A549 (cell line): ENCODE results near the gene ENTREP1.

ENCODE experiments used
- CTCF ChIP-seq: fragments of >200 bp; sonication (Bioruptor Twin); formaldehyde crosslinking; IDR thresholded peaks from 3 replicates; pipeline ENCODE4 v1.5.1; 2016
- EP300 ChIP-seq, 2 experiments: fragments of >200 bp; sonication (Bioruptor Twin); formaldehyde crosslinking; IDR thresholded peaks; 2 replicates in 1 of 2; 3 replicates in 1 of 2; pipeline ENCODE4 v1.6.1; 2016 to 2017
- HDAC2 ChIP-seq: fragments of 200-600 bp; sonication (generic); IDR thresholded peaks from 2 replicates; pipeline ENCODE4 v1.6.1; 2016
- JUNB ChIP-seq: fragments of >200 bp; sonication (Bioruptor Twin); formaldehyde crosslinking; IDR thresholded peaks from 2 replicates; pipeline ENCODE4 v1.6.1; 2016
- MAZ ChIP-seq: fragments of 150-350 bp; IDR thresholded peaks from 2 replicates; pipeline ENCODE4 v1.6.1; 2014; ENCODE audit warnings: antibody characterized with exemption, low read depth, low read length, borderline replicate concordance
- NFE2L2 ChIP-seq: fragments of 150-350 bp; conservative IDR thresholded peaks from 2 replicates; pipeline ENCODE4 v1.6.1; 2014; ENCODE audit warnings: low read length
- POLR2A ChIP-seq: IDR thresholded peaks from 2 replicates; pipeline ENCODE4 v1.6.1; 2012; ENCODE audit warnings: mild to moderate bottlenecking, low read length
- RAD21 ChIP-seq, 2 experiments: fragments of >200 bp in 1 of 2; sonication (Bioruptor Twin) in 1 of 2; formaldehyde crosslinking in 1 of 2; IDR thresholded peaks in 1 of 2; conservative IDR thresholded peaks in 1 of 2; 2 replicates in 1 of 2; 3 replicates in 1 of 2; pipeline ENCODE4 v1.6.1; 2012 to 2018; ENCODE audit warnings: inconsistent platforms in 1 of 2
- RARB ChIP-seq: fragments of 250-450 bp; sonication (Bioruptor Pico); IDR thresholded peaks from 2 replicates; pipeline ENCODE4 v1.8.0; 2021; ENCODE audit warnings: mild to moderate bottlenecking, moderate library complexity
- ZFP36 ChIP-seq: fragments of 450-650 bp; IDR thresholded peaks from 2 replicates; pipeline ENCODE4 v1.6.1; 2014; ENCODE audit warnings: borderline replicate concordance; ENCODE audit not compliant: partially characterized antibody
- ZSCAN20 ChIP-seq: fragments of 250-450 bp; sonication (Bioruptor Pico); IDR thresholded peaks from 2 replicates; pipeline ENCODE4 v1.8.0; 2022; ENCODE audit warnings: mild to moderate bottlenecking, moderate library complexity

- TF ChIP-seq CTCF (no peak), ZFP36 (no peak), HDAC2 (no peak), ZSCAN20 (CRISPR knock-in tag) (no peak), EP300 (IDR thresholded peaks at IDR 0.05) (no peak), RARB (no peak), POLR2A (no peak), JUNB (no peak), MAZ (no peak), RAD21 (conservative IDR thresholded peaks at IDR 0.05 in 1 of 2, IDR thresholded peaks at IDR 0.05 in 1 of 2) (no peak), NFE2L2 (no peak)
Measured at GRCh38 chr9:69292078-69292477, 32.9 kb upstream of the ENTREP1 start.
